HL-60/S4 treated with retinoic acid at 250 ng/mL for 4 days and 3 days (cell line): ENCODE measurements around the gene KCNG2.

ENCODE experiments used
- in situ Hi-C: fragments of 300-500 bp; cut with MboI; formaldehyde crosslinking; loops from 2 replicates; pipeline ENCODE4 v1.7.0; 2022; ENCODE audit warnings: low sequenced_read_pairs

KCNG2 gene

GRCh38 chr18:79934311-79935097 is 136.8 kb downstream of the KCNG2 start:
- in situ Hi-C loops: no loop called here

GRCh38 chr18:79935098-79935480 is 137.4 kb downstream of the KCNG2 start:
- in situ Hi-C loops: no loop called here

GRCh38 chr18:79935499-79935898 is 137.8 kb downstream of the KCNG2 start:
- in situ Hi-C loops: no loop called here

GRCh38 chr18:79935925-79936324 is 138.2 kb downstream of the KCNG2 start:
- in situ Hi-C loops: no loop called here

GRCh38 chr18:79936641-79937040 is 138.9 kb downstream of the KCNG2 start:
- in situ Hi-C loops: no loop called here

DNA sequence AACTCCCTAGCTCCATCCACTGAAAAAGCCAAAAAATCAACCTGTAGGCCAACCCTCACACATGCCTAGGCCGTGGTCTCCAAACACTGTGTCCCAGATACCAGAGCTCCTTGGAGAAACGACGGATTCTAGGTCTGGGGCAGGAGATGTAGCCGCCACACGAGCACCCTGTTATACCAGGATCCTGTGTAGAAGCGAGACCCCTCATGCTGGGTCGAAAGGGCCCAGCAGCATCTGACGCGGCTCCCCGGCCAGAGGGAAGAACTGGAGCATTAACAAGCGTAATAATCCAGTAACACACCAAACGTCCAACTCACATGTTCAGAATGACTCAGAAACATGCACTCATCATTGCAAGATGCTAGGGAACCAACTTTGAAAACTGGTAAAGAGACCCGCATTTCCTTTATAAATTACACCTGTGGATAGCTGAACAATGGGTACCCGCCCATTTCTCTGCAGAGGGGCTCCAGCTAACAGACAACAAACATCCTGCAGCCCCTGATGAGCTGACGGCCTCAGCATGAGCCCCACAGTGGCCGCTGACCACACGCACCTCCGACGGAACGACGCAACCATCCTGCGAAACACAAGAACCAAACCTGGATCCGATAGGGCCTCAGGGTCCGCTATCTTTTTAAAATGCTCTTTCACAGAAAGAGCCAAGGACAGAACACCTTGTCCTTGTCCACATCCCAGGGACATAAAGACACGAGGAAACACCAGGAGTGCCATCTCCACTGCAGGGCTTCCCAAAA is 139.5 kb downstream of the KCNG2 start:
- in situ Hi-C loops: no loop called here

DNA sequence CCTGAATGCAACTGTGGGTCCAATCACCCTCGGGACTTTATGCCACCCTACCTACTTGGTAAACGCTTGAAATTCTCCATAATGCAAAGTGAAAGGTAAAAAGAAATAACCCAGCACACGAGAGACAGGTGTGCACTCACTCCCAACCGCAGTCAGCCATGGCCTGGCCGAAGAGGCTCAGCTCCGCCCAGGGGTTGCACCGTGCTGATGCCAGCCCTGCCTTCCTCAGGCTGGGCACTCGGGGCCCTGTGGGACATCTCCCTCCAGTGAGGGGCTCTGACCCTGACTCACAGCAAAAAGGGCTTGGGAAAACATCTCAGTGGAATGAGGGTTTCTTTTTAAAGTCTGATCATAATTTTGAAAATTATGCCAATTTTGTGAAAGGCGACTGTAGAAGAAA is 140.5 kb downstream of the KCNG2 start:
- in situ Hi-C loops: no loop called here

DNA sequence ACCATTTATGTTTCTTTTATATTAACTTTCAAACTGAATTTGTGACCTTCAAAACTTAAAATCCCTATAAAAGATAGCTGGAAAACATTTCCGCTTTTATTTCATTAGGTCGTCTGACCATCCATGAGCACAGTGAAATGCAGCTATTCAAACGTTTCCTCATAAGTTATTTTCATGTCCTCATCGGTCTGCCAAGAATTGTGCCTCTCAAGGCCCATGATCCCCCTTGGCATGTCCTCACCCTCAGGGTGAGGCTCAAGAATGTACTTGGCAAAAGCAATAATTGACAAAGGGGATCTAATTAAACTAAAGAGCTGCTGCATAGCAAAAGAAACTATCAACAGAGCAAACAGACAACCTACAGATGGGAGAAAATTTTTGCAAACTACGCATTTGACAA is 141.4 kb downstream of the KCNG2 start:
- in situ Hi-C loops: no loop called here

- in situ Hi-C loops: no loop called here
Observed at GRCh38 chr18:79940126-79940813, 142.5 kb downstream of the KCNG2 start.

DNA sequence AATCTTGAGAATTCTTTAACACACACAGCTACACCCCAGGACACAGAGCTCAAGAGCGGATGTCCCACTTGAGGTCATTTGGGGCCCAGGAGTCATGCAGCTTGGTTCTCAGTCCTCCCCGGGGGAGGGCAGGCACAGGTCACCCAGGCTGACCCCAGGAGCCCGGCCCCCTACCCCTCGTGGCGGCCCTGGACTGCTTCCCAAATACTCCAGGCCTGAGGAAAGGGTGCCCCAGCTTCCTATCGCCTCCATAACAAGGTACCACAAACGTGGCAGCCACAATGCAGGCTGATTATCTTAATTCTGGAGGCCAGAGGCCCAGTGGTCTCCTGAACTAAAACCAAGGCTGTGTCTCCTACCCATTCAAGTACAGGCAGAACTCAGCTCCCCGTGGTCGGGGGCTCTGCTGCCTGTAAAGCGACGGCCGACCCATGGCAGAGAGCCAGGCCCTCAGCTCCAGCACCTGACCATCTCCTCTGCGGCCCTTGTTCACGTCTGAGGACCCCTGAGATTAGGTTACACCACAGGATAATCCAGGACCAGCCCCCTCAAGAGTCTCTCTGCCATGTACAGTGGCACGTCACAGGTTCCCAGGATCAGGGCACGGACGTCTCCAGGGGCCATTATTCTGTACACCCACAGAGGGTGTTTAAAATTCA is 143.2 kb downstream of the KCNG2 start:
- in situ Hi-C loops: no loop called here

DNA sequence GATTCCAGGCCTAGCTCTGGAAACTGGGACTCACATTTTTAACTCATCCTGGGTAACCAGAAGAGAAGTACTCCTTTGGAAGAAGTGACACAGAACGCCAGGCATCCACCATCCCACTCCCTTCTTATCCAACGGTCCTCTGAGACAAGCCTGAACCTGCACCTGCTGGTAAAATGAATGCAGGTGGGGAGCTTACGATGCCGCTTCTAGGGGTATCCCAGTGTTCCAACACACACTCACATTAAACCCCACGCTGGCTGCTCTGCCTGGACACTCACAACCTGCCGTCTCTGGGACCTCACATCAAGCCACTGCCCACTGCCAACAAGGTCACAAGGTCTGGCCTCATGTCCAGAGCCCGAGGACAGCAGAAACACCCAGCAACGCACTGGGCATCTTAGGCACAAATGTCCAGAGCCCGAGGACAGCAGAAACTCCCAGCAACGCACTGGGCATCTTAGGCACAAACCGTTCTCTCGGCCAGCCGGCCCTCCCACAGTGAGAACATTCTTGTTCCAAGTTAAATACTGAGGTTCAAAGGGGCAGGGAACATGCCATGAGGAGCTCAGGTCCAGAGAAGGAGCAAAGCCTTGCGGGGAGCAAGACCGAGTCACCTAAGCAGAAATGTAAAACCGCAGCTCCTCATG is 143.9 kb downstream of the KCNG2 start:
- in situ Hi-C loops: no loop called here

DNA sequence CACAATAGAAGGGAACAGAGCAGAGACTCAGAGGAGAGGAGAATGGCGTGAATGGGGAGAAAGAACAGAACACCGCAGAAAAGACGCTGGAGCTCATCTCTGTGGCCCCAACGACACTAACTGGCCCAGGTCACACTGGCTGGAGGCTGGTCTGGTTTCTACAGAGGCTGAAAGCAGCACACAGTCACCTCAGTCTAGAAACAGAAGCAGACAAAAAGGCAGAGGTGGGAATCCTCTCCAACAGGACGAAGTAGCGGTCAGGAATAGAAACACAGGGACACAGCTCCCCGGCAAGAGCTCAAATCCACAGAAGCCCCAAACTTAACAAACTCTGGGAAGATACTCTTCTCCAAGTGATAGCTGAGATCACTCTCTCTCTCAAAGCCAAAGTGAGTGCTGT is 144.5 kb downstream of the KCNG2 start:
- in situ Hi-C loops: no loop called here

DNA sequence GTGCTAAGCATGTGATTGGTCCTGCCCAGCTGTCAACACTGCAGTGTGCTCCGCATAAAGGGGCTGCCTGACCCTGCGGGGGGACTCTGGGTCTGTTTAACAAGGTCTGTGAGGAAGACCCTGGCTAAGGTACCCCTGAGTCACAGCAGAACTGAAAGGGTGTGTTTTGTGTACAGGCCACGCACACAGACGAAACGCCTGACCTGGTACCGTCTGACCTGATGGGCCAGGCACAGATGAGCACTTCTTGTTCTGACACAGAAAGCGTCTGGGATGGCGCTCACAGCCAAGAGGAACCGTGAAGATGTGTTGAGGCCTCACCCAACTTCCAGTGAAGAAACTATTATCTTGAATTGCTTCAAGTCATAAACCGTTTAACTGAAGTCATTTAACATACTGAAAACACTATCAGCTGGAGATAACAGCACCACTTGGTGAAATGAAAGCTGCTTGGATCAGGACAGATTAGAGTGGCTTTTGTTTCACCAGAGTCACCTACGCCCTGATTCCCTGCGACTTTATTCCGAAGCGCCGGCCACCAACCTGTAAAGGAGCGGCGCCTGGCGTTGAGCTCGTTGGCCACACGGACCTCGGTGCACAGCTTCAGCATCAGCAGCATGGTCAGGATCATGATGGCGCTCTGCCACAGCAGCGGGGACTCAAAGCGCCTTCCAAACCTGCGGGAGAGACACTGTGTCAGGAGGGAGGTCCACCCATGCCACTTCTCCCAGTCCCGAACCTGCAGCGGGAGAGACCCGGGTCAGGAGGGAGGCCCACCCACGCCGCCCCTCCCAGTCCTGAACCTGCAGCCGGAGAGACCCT is 145.3 kb downstream of the KCNG2 start:
- in situ Hi-C loops: no loop called here

DNA sequence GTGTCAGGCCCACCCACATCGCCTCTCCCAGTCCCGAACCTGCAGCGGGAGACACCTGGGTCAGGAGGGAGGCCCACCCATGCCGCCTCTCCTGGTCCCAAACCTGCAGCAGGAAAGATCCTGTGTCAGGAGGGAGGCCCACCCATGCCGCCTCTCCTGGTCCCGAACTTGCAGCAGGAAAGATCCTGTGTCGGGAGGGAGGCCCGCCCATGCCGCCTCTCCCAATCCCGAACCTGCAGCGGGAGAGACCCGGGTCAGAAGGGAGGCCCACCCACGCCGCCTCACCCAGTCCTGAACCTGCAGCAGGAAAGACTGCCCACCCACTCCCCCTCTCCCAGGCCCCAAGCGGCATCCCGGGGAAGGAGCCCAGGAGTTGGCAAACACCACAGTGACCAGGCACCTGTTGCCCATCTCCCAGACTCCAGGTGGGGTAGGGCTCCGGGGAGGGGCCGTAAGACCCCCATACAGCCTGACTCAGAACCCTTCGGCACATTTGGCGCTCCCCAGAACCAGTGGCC is 145.9 kb downstream of the KCNG2 start:
- in situ Hi-C loops: no loop called here

GRCh38 chr18:79944126-79944731 is 146.5 kb downstream of the KCNG2 start:
- in situ Hi-C loops: no loop called here

DNA sequence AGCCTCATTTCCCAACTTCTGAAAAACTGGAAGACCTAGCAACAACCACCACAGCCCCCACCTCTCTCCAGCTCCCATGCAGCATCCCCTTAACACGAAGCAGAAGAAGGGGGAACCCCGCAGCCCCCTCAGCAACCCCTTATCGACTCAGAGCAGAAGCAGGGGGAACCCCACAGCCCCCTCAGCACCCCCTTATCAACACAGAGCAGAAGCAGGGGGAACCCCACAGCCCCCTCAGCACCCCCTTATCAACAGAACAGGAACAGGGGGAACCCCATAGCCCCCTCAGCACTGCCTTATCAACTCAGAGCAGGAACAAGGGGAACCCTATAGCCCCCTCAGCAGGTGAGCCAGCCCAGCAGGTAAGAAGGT is 147.0 kb downstream of the KCNG2 start:
- in situ Hi-C loops: no loop called here

DNA sequence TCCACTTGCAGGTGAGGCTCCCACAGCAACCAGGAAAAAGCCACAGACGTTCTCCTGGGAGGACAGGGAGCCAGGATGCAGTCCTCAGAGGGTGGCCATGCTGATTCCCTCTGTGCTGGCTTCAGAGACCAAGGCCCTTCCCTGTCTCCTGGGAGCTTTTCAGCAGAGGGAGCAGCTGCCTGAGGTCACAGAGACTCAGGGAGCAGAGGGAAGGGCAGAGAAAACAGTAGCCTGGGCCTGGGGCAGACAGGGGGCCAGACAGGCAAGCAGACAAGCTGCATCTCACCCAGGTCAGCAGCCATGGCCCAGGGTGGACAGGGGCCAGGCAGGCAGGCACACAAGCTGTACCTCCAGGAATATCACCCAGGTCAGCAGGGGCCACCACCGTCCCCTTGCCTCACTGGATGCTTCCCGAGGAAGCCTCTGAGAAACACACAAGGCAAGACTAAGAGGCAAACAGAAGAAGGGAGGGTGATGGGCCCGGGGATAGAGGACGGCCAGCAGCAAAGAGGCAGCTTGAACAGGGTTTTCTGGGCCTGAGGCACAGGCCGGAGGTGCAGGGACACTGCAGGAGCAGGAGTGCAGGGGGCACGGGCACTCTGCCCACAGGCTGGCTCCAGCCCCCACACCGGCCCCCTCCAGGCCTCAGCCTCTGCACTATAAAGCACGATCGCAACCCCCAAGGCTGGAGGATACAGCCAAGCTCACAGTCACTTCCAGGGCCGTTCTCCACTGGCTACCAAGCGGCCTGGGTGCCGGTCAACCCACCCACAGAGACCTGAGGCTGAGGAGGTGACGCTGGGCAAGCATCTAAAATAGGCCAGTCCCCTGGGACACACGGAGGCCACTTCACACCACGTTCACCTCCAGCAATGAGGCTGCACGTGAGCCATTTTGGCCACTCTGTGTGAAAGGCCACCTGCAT is 147.6 kb downstream of the KCNG2 start:
- in situ Hi-C loops: no loop called here

DNA sequence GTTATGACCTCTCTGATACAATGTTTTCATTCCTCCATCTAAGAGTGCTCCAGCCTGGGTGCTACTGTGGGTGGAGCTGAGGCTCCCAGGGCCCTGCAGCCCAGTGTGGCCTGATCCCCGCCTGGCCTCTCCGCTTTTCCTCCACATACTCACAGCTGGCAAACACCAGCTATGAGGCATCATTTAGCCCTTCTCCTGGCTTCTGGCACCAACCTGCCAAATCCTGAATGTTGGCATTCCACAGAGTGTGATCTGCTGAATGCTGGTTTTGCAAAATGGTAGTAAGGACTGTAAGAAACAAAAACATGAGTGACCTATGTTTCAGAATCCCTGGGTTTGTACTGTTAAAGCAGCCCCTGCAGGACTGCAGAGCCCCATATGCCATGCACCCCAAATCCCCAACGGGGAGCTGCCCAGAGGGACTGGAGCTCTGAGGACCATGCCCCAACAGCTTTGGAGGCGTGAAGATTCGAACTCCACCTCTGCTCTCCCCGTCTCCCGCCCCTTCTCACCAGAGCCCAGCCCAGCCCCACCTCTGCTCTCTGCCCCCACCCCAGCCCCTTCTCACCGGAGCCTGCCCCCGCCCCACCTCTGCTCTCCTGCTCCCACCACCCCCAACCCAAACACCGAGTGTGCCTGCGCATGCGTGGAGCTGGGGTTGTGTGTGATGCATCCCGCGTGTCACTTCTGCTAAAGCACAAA is 149.5 kb downstream of the KCNG2 start:
- in situ Hi-C loops: no loop called here
